HepG2 (cell line): Measurements from ENCODE around the gene UVSSA. TPM values are rescaled to one million over a fixed set of nuclear protein-coding genes. Genes with fewer than 3 reads are reported as not detected.

Experiments
- ARHGAP35 ChIP-seq: sonication (generic); formaldehyde crosslinking; IDR thresholded peaks from 2 replicates; pipeline ENCODE4 v1.9.0; 2022; ENCODE audit warnings: mild to moderate bottlenecking, inconsistent platforms, moderate library complexity, missing genetic modification reagents, borderline replicate concordance
- BRF2 ChIP-seq: sonication (generic); formaldehyde crosslinking; IDR thresholded peaks from 2 replicates; pipeline ENCODE4 v1.8.1; 2022; ENCODE audit warnings: mild to moderate bottlenecking, missing genetic modification reagents
- CAMTA2 ChIP-seq: sonication (generic); formaldehyde crosslinking; IDR thresholded peaks from 2 replicates; pipeline ENCODE4 v1.4.0; 2020; ENCODE audit warnings: mild to moderate bottlenecking, missing genetic modification reagents, borderline replicate concordance
- GMEB2 ChIP-seq: IDR thresholded peaks from 2 replicates; pipeline ENCODE4 v1.6.1; 2016; ENCODE audit warnings: missing biosample characterization, missing genetic modification reagents, low read depth
- HNF4A ChIP-seq: sonication (generic); formaldehyde crosslinking; IDR thresholded peaks from 2 replicates; pipeline ENCODE4 v1.4.0; 2020; ENCODE audit warnings: missing genetic modification reagents
- KLF11 ChIP-seq: IDR thresholded peaks from 2 replicates; pipeline ENCODE4 v1.6.1; 2016; ENCODE audit warnings: missing compliant biosample characterization
- KLF16 ChIP-seq, 2 experiments: sonication (generic) in 1 of 2; formaldehyde crosslinking in 1 of 2; IDR thresholded peaks; 2 replicates each; pipeline versions ENCODE4 v1.6.1 to v1.8.0; 2016 to 2023; ENCODE audit warnings: missing genetic modification reagents in 2 of 2, missing compliant biosample characterization in 1 of 2
- MLLT10 ChIP-seq: sonication (generic); formaldehyde crosslinking; IDR thresholded peaks from 2 replicates; pipeline ENCODE4 v1.4.0; 2020; ENCODE audit warnings: missing genetic modification reagents
- MZF1 ChIP-seq: sonication (generic); formaldehyde crosslinking; IDR thresholded peaks from 2 replicates; pipeline ENCODE4 v1.8.1; 2023; ENCODE audit warnings: mild to moderate bottlenecking, missing genetic modification reagents, borderline replicate concordance
- REL ChIP-seq: sonication (generic); formaldehyde crosslinking; conservative IDR thresholded peaks from 2 replicates; pipeline ENCODE4 v1.8.0; 2022; ENCODE audit warnings: mild to moderate bottlenecking, missing genetic modification reagents, moderate library complexity
- SMYD3 ChIP-seq: sonication (generic); formaldehyde crosslinking; IDR thresholded peaks from 2 replicates; pipeline ENCODE4 v1.8.1; 2023; ENCODE audit warnings: mild to moderate bottlenecking, missing genetic modification reagents
- SRF ChIP-seq: IDR thresholded peaks from 2 replicates; pipeline ENCODE4 v1.6.1; 2011; ENCODE audit warnings: mild to moderate bottlenecking, low read depth, low read length, moderate library complexity
- USF2 ChIP-seq, 2 experiments: sonication (generic) in 1 of 2; formaldehyde crosslinking in 1 of 2; IDR thresholded peaks; 2 replicates each; pipeline versions ENCODE4 v1.5.1 to v1.6.1; 2011 to 2020; ENCODE audit warnings: borderline replicate concordance in 1 of 2, low read depth in 1 of 2, low read length in 1 of 2, mild to moderate bottlenecking in 1 of 2, missing genetic modification reagents in 1 of 2, moderate library complexity in 1 of 2
- ZNF576 ChIP-seq: sonication (generic); formaldehyde crosslinking; IDR thresholded peaks from 2 replicates; pipeline ENCODE4 v1.4.0; 2020; ENCODE audit warnings: mild to moderate bottlenecking, missing genetic modification reagents
- polyA plus RNA-seq, 8 experiments: library from polyadenylated mRNA; depleted of rRNA in 3 of 8; stranded (reverse) in 7 of 8; unstranded in 1 of 8; fragments of >200 nt; fragmentation: Illumina TruSeq in 4 of 8; extraction: Trizol in 4 of 8; gene quantifications; 2 replicates each; pipeline versions ENCODE4 v1.2.1 to v1.2.3, GENCODE V29; 2011 to 2016; ENCODE audit warnings: low read depth in 4 of 8, missing spikeins in 1 of 8, mixed read lengths in 1 of 8; ENCODE audit not compliant: insufficient read depth in 1 of 8
- total RNA-seq, 5 experiments: library from RNA; depleted of rRNA; stranded (reverse); fragments of >200 nt; fragmentation: Illumina TruSeq; extraction: Trizol; gene quantifications; 2 replicates each; pipeline ENCODE4 v1.2.3, GENCODE V29; 2016; ENCODE audit warnings: low read depth in 1 of 5
- TF ChIP-seq, protein P1 (sequence below): sonication (generic); formaldehyde crosslinking; IDR thresholded peaks from 2 replicates; pipeline ENCODE4 v1.8.0; 2022; ENCODE audit warnings: missing genetic modification reagents, low read depth, mild to moderate bottlenecking, borderline replicate concordance
- TF ChIP-seq, protein P2 (sequence below): sonication (generic); formaldehyde crosslinking; IDR thresholded peaks from 2 replicates; pipeline ENCODE4; 2020; ENCODE audit warnings: missing genetic modification reagents, mild to moderate bottlenecking, borderline replicate concordance

UVSSA gene
- total and polyA plus RNA-seq, 2 of the 13 experiments (the other 11 are each of a cell fraction or from before 2014, with no cell fraction given) = 4.6 to 8.4 TPM

- TF ChIP-seq USF2 (IDR thresholded peaks at IDR 0.05; ENCODE audit: low read depth, low read length) (no peak), USF2 (CRISPR knock-in tag; IDR thresholded peaks at IDR 0.05; ENCODE audit: borderline replicate concordance) (no peak), MZF1 (CRISPR knock-in tag) (0 out of 2 replicates have a peak, but pooled peaks have one; percentile 36), CAMTA2 (CRISPR knock-in tag) (0 out of 2 replicates have a peak, but pooled peaks have one; percentile 21), ARHGAP35 (CRISPR knock-in tag) (no peak), SMYD3 (0 out of 2 replicates have a peak, but pooled peaks have one; percentile 24), BRF2 (CRISPR knock-in tag) (0 out of 2 replicates have a peak, but pooled peaks have one; percentile 70), ZNF576 (no peak), MLLT10 (CRISPR knock-in tag) (no peak), KLF16 (CRISPR knock-in tag; IDR thresholded peaks at IDR 0.05) (no peak), SRF (no peak), REL (CRISPR knock-in tag) (no peak), GMEB2 (CRISPR knock-in tag) (no peak), KLF11 (no peak), HNF4A (CRISPR knock-in tag) (no peak)
- TF ChIP-seq, protein P1, sequence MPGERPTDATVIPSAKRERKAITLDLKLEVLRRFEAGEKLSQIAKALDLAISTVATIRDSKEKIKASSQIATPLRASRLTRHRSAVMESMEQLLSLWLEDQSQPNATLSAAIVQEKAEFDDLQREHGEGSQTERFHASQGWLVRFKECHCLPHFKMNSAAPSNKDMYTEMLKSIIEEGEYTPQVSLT (CRISPR knock-in tag) = no peak
- TF ChIP-seq, protein P2, sequence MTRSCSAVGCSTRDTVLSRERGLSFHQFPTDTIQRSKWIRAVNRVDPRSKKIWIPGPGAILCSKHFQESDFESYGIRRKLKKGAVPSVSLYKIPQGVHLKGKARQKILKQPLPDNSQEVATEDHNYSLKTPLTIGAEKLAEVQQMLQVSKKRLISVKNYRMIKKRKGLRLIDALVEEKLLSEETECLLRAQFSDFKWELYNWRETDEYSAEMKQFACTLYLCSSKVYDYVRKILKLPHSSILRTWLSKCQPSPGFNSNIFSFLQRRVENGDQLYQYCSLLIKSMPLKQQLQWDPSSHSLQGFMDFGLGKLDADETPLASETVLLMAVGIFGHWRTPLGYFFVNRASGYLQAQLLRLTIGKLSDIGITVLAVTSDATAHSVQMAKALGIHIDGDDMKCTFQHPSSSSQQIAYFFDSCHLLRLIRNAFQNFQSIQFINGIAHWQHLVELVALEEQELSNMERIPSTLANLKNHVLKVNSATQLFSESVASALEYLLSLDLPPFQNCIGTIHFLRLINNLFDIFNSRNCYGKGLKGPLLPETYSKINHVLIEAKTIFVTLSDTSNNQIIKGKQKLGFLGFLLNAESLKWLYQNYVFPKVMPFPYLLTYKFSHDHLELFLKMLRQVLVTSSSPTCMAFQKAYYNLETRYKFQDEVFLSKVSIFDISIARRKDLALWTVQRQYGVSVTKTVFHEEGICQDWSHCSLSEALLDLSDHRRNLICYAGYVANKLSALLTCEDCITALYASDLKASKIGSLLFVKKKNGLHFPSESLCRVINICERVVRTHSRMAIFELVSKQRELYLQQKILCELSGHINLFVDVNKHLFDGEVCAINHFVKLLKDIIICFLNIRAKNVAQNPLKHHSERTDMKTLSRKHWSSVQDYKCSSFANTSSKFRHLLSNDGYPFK (CRISPR knock-in tag) = no peak
Measured at GRCh38 chr4:1347410-1347864, 429 bp downstream of the UVSSA start (continued).
